Right ventricle myocardium inferior (tissue), 1 donor: Measurements from ENCODE around the gene VTI1A. TPM values are rescaled to one million over a fixed set of nuclear protein-coding genes. Genes with fewer than 3 reads are reported as not detected.
"Not testable (repeated sequence)": the region's sequence is repeated elsewhere in the genome, so short reads cannot be mapped to it uniquely, and the experiment has no call there.

Source experiments
- ATAC-seq: fragments of 200-7000 bp; cut with Tn5 transposase; one replicate; pipeline ENCODE4 v1.9.1; 2020; ENCODE audit warnings: mild to moderate bottlenecking, moderate library complexity
- DNase-seq: peaks from one replicate; pipeline ENCODE4 v3.0.0; 2021; ENCODE audit errors: missing footprints
- intact Hi-C: fragments of 100-400 bp; cut with DNase I; formaldehyde crosslinking; loops from one replicate; pipeline ENCODE4 v1.11.0; 2022
- total RNA-seq: library from RNA; stranded (reverse); fragmentation: NEBNext Ultra II Directional; extraction: Animal tissue kit (Norgen Biotek cat#: 25700); gene quantifications from one replicate; pipeline ENCODE4 v1.2.1, GENCODE V29; 2021
- donor health status: DM: no; HTN: yes; CAD: no; lungs with severe emphysema.

VTI1A gene
- total RNA-seq, 1 donor from 2014 or later = 21.2 TPM

DNA sequence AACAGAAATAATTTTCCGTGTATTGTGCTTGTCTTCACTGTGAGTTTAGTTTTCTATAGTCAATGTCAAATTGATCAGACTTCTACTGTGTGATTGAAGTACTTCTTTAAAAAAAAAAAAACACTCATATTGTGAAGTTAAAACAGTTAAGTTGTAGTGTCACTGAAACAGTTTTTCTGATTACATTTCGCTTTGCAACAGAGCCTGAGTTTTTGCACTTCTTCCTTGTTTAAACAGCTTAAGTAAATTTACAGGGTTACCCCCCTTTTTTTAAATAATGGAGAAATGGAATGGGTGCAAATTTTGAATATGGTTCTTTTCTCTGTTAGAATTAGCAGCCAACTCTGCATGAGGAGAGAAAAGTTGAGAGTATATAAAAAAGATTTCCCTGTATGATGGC is 117.3 kb downstream of the VTI1A start:
- DNase-seq (no peak), ATAC-seq (no peak)
- intact Hi-C loops = no loop called here

DNA sequence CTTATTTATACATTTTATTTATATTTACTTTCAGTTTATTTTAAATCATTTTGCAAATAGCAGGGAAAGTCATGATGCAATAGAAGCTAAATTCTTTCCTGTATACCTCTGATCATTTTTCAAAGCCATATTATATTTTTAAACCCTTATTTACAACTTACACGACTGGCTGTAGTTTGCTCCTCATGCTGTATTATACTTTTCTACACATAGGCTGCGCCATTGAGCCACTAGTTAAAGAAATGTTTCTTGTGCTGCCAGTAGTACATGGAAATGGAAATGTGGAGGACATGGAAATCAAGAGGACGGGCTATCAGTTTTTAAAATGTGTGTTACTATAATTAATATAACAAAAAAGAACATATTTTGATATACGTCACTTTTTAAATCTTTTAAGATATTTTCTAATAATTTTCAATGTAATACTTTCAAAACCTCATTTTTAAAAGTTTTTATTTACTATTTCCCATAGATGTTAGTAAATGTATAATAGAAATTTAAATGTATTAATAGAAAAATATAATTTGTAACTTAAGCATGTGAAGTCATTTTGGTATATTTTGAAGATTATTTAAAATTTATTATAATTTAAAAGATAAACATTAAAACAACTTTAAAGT is 118.5 kb downstream of the VTI1A start:
- DNase-seq = no peak
- no peak for ATAC-seq
- intact Hi-C loops = loop anchor here (5.0 kb wide), 1 partner anchor 822 kb away; no protein-coding TSS in a partner anchor

- intact Hi-C loops = no loop called here
- no peak for ATAC-seq
- DNase-seq = no peak
Observed at GRCh38 chr10:112570585-112570984, 123.6 kb downstream of the VTI1A start.

GRCh38 chr10:112579578-112579977 is 132.6 kb downstream of the VTI1A start:
- intact Hi-C loops = no loop called here
- no peak for DNase-seq
- ATAC-seq = no peak

- intact Hi-C loops = no loop called here
- DNase-seq = no peak
- no peak for ATAC-seq
Observed at GRCh38 chr10:112580267-112580666, 133.3 kb downstream of the VTI1A start.

- intact Hi-C loops = no loop called here
- DNase-seq = no peak
- no peak for ATAC-seq
Observed at GRCh38 chr10:112581921-112582320, 134.9 kb downstream of the VTI1A start.

DNA sequence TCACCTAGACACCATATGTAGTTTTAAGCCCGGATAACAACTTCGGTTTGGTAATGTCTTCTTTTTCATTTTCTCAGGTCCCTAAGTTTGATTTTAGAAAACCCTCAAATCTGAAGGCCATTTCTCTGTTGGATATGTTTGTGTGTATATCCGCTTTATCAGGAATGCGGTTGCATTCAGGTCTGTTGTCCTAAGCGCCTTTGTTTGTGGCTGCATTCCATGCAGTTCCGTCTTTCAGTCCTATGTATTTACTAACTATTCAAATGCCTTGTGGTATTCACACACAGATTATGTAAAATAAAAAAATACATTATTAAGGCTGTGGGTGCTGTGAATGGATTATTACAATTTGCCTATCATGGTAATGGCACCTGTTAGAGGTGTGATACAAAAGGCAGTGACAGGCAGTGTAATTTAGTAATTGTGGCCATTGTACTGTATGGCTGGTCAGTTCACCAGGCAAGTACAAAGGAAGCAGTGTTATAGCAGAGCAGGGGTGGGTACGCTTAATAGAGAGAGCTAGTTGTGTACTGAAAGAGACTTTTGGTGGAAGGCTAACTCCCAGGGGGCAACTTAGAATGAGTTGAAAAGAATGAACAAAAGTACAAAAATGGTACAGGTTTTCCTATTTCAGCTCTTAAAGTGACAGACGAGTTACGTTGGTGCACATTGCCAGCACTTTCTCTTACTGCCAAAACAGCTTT is 136.4 kb downstream of the VTI1A start:
- DNase-seq (no peak), ATAC-seq (no peak)
- intact Hi-C loops = no loop called here

DNA sequence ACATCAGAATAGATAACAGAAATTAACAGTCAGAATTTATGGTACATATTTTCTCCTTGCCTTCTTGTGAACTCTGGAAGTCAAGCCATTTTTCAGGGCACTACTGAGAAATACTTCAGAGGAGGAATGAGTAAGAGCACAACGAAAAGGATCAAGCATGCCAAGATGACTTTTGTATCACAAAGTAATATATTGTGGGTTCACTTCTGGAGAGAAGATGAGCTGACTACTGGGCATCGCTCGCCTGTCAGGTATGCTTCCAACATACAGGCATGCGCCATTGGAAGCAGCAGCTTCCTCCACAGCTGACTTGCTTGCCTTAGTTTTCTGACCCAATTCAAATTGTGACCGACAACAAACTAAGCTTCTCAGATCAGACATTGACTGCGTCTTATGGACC is 137.3 kb downstream of the VTI1A start:
- DNase-seq (no peak), ATAC-seq (no peak)
- intact Hi-C loops = no loop called here

GRCh38 chr10:112585126-112585525 is 138.1 kb downstream of the VTI1A start:
- DNase-seq (no peak), ATAC-seq (no peak)
- intact Hi-C loops = no loop called here

DNA sequence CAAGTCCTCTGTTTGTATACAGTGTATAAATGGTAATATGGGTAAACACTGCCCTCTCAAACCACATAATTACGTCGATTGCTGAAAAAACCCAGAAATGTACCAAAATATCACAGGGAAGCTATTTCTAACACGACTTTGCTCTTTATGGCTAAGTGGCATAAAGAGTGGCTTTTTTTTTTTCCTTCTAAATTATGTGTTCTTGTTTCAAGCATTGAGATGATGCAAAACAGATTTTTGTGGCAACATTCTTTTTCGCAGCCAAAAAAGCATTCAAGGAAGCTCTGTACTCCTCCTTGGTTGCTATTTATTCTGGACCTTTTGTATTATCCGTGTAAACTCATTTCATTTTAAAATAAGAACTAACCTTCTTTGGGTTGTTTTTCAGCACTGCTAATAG is 138.9 kb downstream of the VTI1A start:
- ATAC-seq (no peak), DNase-seq (no peak)
- intact Hi-C loops = no loop called here

GRCh38 chr10:112587729-112588128 is 140.7 kb downstream of the VTI1A start:
- intact Hi-C loops = no loop called here
- DNase-seq (no peak), ATAC-seq (no peak)

- intact Hi-C loops = no loop called here
Observed at GRCh38 chr10:112588225-112588990, 141.4 kb downstream of the VTI1A start.

DNA sequence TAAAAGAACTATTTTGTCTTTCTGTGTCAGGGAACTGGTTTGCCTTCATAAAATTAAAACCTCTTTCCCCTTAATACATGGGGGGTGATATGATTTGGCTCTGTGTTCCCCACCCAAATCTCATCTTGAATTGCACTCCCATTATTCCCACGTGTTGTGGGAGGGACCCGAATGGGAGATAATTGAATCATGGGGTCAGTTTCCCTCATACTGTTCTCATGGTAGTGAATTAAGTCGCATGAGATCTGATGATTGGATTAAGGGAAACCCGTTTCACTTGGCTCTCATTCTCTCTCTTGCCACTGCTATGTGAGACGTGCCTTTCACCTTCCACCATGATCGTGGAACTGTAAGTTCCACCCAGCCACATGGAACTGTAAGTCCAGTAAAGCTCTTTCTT is 142.1 kb downstream of the VTI1A start:
- intact Hi-C loops = no loop called here
- no peak for ATAC-seq
- no peak for DNase-seq

More at GRCh38 chr10:112588225-112588990, 141.4 kb downstream of the VTI1A start:
- no peak for ATAC-seq
- DNase-seq = no peak

- ATAC-seq, intact Hi-C loops, DNase-seq: not testable (repeated sequence)
Observed at GRCh38 chr10:112590786-112591185, 143.8 kb downstream of the VTI1A start.

DNA sequence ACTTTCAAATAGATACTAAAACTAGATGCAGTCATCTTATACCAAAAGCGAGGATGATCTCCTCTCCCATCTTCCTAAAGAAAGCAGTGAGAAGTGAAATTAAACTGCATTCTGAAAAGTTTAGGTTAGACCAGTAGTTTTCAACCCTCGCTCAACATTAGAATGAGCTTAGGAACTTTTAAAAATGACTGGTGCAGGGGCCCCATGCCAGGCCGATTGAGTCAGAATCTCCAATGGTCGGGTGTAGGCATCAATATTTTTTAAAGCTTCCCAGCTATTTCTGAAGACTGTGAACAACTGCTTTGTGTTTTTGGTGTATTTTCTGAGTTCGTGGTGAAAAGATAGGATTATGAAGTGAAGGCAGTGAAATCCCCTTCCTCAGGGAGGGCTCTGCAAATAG is 146.0 kb downstream of the VTI1A start:
- intact Hi-C loops = no loop called here
- ATAC-seq (no peak), DNase-seq (no peak)

DNA sequence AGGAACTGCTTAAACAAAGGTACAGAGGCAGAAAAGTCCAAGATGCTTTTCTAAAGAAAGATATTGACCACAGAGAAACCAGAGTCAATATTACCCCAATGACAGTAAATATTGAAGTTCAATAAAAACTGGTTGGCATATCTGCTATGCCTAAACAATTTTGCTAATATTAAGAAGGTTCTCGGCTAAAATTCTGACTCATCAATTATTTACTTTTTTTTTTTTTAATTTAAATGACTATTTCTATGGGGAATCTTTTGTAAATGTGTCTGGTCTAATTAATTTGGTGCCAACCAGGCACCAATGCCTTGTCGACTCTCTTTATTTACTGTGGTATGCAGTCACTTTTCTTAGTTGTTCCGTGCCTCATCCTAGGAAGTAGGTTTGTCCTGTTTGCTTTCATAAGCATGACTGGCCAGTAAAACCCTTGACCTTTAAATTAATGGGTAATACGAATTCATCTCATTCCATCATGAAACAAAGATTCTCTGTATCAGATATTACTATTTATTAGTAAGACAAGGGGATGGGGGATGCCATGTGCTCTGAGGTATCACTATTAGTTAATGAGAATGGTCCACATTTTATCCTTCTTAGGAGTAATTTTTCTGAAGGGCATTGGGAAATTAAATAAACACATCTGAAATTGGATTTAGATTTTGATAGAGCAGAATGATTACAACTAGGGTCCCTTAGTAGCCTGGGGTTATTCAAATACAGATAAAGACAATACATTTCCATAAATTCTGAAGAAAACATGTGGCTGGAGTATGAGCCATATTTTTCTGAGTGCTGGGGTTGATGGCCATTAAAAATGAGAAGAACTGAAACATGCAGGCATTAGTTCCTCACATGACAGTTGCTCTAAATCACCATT is 154.4 kb downstream of the VTI1A start:
- DNase-seq (no peak), ATAC-seq (no peak)
- intact Hi-C loops = no loop called here

DNA sequence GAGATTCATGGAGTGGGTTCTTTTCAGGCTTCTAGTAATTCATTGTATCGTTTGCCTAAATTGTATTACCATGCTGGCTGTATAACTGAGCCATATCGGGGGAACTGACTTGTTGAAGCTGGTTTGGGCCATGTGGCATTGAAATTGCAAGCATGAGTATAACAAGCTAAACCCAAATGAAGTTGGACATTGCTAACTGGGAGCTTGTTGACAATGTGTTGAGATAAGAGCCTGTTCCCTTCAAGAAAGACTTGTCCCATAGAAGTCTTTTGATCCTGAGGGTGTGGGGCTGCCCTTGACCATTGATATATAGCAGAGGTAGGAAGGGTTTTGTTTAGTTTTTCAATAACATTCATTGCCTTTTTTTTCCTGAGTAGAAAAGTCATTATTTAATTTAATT is 156.0 kb downstream of the VTI1A start:
- DNase-seq (no peak), ATAC-seq (no peak)
- intact Hi-C loops = no loop called here

GRCh38 chr10:112605063-112605462 is 158.0 kb downstream of the VTI1A start:
- intact Hi-C loops = no loop called here
- ATAC-seq = no peak
- DNase-seq = no peak

DNA sequence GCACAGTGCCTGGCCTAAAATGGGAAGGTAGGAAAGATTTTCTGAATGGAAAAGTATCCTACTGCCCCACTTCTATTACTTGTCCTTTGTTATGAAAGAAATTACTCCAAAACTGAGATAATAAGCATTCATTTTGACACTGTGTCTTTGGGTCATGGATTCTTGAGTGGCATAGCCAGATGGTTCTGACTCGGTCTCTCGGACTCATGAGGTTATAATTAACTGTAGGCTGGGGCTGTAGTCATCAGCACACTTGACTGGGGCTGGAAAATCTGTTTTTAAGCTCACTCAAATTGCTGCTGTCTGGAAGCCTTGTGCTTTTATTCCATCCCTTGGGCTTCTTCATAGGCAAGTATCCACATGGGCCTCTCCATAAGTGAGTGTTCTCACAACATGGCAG is 160.5 kb downstream of the VTI1A start:
- no peak for ATAC-seq
- intact Hi-C loops = no loop called here

More for the DNA sequence above, 160.5 kb downstream of the VTI1A start:
- DNase-seq = no peak
